AG04450 (cell line): ENCODE measurements around the gene SPAG9. TPM values are rescaled to one million over a fixed set of nuclear protein-coding genes. Genes with fewer than 3 reads are reported as not detected.

Source experiments
- CTCF ChIA-PET: fragments of 300-600, 350-600 bp; formaldehyde crosslinking; extraction: SDS; loops from one replicate; lab custom pipeline; 2022; ENCODE audit warnings: antibody characterized with exemption, inconsistent platforms; lab: Charles Lee
- POLR2A ChIA-PET: fragments of 350-600 bp; formaldehyde crosslinking; extraction: SDS; loops from one replicate; lab custom pipeline; 2021; ENCODE audit warnings: antibody characterized with exemption, inconsistent platforms; lab: Yijun Ruan, JAX
- DNase-seq: peaks from one replicate; pipeline ENCODE4 v3.0.0-alpha.2; 2011; ENCODE audit warnings: low read depth, low spot score
- H3K27ac ChIP-seq: one replicate; pipeline ENCODE4 v1.5.1; 2012; ENCODE audit warnings: low read depth, low read length, control low read depth
- H3K27me3 ChIP-seq: one replicate; pipeline ENCODE4 v1.6.0; 2012; ENCODE audit warnings: low read length; ENCODE audit not compliant: control insufficient read depth, insufficient read depth
- H3K4me3 ChIP-seq: 2 replicates; pipeline ENCODE4 v1.5.1; 2011; ENCODE audit warnings: mild to moderate bottlenecking, low read depth, low read length, control low read depth
- H3K9me3 ChIP-seq: 2 replicates; pipeline ENCODE4 v1.5.1; 2012; ENCODE audit warnings: low read length; ENCODE audit not compliant: control insufficient read depth, insufficient read depth
- polyA plus RNA-seq: library from polyadenylated mRNA; depleted of rRNA; stranded (reverse); fragments of >200 nt; gene quantifications from 2 replicates; pipeline ENCODE4 v1.2.3, GENCODE V29; 2011
- TF ChIP-seq, protein P1 (sequence below): IDR thresholded peaks from 2 replicates; pipeline ENCODE4 v1.5.1; 2011; ENCODE audit warnings: low read depth, low read length, control low read depth, inconsistent platforms

The SPAG9 gene
- polyA plus RNA-seq, 1 experiment, result 42.1 TPM

DNA sequence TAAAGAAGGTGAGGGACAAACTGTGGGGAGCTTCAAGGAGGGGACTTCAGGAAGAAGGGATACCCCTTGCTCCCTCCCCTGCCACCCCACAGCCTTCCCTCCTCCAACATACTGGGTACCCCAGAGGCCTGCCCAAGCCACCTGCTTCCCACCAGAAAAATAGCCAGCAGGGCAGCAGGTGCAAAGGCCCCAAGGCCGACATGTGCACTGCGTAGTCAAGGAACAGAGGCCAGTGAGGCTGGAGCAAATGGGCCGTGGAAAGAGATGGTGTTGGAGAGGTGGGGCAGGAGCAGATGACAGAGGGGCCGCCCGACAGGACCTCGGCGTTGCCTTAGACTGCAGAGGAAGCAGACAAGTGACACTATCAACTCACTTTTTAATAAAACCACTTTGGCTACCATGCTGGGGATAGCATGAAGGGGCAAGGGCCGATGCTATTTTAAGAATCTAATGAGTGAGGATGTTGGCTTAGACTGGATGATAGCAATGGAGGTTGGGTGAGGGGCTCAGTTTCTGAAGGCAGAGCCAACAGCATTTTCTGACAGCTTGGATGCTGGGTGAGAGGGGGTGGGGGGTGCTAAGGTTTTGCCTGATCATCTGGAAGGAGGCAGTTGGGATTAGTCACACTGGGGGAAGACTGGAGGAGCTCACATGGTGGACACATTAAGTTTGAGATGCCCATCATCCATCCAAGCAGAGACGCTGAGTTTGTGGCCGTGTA lies 181.7 kb downstream of the SPAG9 start:
- CTCF ChIA-PET, result no interaction called here
- H3K4me3 ChIP-seq, result no peak overlapping the region
- POLR2A ChIA-PET, result interaction anchor here (0.6 kb wide), 1 partner anchor 51 kb away, joined by 4 read pairs; no protein-coding TSS in a partner anchor
- H3K9me3 ChIP-seq, result no peaks in the 10 kb centered on the region; the same call in 1 of the 2 replicates
- H3K27ac ChIP-seq, result no peak overlapping the region
- TF ChIP-seq, protein P1, sequence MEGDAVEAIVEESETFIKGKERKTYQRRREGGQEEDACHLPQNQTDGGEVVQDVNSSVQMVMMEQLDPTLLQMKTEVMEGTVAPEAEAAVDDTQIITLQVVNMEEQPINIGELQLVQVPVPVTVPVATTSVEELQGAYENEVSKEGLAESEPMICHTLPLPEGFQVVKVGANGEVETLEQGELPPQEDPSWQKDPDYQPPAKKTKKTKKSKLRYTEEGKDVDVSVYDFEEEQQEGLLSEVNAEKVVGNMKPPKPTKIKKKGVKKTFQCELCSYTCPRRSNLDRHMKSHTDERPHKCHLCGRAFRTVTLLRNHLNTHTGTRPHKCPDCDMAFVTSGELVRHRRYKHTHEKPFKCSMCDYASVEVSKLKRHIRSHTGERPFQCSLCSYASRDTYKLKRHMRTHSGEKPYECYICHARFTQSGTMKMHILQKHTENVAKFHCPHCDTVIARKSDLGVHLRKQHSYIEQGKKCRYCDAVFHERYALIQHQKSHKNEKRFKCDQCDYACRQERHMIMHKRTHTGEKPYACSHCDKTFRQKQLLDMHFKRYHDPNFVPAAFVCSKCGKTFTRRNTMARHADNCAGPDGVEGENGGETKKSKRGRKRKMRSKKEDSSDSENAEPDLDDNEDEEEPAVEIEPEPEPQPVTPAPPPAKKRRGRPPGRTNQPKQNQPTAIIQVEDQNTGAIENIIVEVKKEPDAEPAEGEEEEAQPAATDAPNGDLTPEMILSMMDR, result no peak
- no peaks in the 10 kb centered on the region for H3K27me3 ChIP-seq
- DNase-seq, result no peak

DNA sequence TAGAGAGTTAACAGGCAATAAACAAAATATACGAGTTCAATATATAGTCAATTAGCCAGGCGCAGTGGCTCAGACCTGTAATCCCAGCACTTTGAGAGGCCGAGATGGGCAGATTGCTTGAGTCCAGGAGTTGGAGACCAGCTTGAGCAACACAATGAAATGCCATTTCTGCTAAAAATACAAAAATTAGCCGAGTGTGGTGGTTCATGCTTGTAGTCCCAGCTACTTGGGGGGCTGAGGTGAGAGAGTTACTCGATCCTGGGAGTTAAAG lies 184.7 kb downstream of the SPAG9 start:
- no peak for DNase-seq
- no peak overlapping the region for H3K4me3 ChIP-seq
- ChIA-PET POLR2A (interaction anchor here (3.6 kb wide), 1 partner anchor 70 kb away, joined by 27 read pairs; the partner anchor contains the start of gene TOB1), CTCF (interaction anchor here (0.7 to 1.8 kb wide), 3 partner anchors 14 to 119 kb away, joined by 3 to 8 read pairs (median 6); no protein-coding TSS in a partner anchor)
- no peak overlapping the region for H3K27ac ChIP-seq
- H3K9me3 ChIP-seq, result no peaks in the 10 kb centered on the region; the same call in 1 of the 2 replicates
- TF ChIP-seq, protein P1, result no peak
- no peaks in the 10 kb centered on the region for H3K27me3 ChIP-seq

DNA sequence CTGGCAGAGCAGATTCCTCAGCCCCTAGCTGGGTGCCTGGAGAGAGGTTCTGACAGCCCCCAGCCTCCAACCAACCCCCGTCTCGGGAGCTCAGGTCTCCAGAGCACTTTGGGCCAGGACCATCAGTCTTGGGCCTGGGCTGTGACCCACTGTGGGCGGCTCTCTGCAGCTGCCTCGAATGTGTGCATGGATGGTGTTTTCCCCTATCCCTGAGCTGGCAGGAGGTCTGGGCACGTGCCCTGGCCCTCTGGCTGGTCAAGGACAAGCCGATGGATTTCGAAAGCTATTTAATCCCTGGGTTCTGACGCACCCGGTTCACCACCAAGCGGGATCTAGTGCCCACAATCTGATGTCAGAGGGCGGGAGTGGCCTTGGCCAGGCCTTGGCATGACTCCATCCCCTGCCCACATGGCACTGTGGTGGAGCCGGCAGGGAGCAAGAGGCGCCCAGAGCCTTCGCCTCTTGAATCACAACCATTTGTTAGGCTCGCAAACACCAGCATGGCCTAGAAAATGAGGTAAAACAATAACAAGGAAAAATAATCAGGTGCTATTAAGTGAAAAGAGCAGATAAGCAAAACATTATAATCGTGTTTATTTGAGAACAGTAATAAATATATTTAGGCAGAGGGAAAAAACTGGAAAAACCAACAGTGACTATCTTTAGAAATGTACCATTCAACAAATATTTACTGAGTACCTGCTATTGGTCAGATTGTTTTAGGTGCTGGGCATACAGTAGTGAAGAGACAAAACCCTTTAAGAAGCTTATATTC lies 185.3 kb downstream of the SPAG9 start:
- DNase-seq, result no peak
- Histone ChIP-seq H3K4me3 (no peak overlapping the region), H3K9me3 (no peaks in the 10 kb centered on the region; the same call in 1 of the 2 replicates), H3K27me3 (no peaks in the 10 kb centered on the region), H3K27ac (no peak overlapping the region)
- TF ChIP-seq, protein P1, result no peak
- POLR2A ChIA-PET, result interaction anchor here (3.6 kb wide), 1 partner anchor 69 kb away, joined by 27 read pairs; the partner anchor contains the start of gene TOB1
- CTCF ChIA-PET, result interaction anchor here (0.9 to 1.8 kb wide), 2 partner anchors 14 to 83 kb away, joined by 3 to 6 read pairs; no protein-coding TSS in a partner anchor

DNA sequence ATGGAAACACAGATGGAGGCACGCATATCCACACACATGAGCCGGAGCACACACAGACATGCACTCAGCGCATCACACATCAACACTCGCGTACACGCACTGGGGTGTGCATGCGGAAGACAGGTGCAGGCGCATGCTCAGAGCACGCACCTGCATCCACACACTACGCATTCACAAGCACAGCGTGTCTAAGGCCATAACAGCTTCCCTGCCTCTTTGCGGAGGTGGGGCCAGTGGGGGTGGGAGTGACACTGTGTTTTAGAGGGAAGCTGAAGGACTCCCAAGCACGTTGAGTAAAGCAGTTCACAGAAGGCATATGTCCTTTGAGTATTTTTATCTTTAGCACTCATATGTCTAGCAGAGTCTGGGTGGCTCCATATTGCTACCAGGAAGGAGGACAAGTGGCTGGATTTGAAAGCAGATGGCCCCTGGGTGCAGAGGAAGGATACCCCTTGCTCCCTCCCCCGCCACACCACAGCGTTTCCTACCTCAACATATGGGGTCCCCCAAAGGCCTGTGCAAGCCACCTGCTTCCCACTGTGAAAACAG lies 185.9 kb downstream of the SPAG9 start:
- Histone ChIP-seq H3K27me3 (no peaks in the 10 kb centered on the region), H3K27ac (no peak overlapping the region), H3K9me3 (no peaks in the 10 kb centered on the region; the same call in 1 of the 2 replicates), H3K4me3 (no peak overlapping the region)
- ChIA-PET CTCF (interaction anchor here (1.8 kb wide), 1 partner anchor 82 kb away, joined by 6 read pairs; no protein-coding TSS in a partner anchor), POLR2A (interaction anchor here (3.6 kb wide), 1 partner anchor 68 kb away, joined by 27 read pairs; the partner anchor contains the start of gene TOB1)
- DNase-seq, result no peak
- TF ChIP-seq, protein P1, result no peak
